Fibroblast of villous mesenchyme (primary cell): ENCODE results near the gene PRKCE. TPM values are rescaled to one million over a fixed set of nuclear protein-coding genes. Genes with fewer than 3 reads are reported as not detected.

ENCODE experiments used
- DNase-seq: peaks from one replicate; pipeline ENCODE4 v3.0.0-alpha.2; 2010; ENCODE audit warnings: low read depth
- H3K4me3 ChIP-seq: 2 replicates; pipeline ENCODE4 v1.5.1; 2011; ENCODE audit warnings: low read depth, mild to moderate bottlenecking, low read length
- CTCF ChIP-seq: IDR thresholded peaks from 2 replicates; pipeline ENCODE4 v1.5.1; 2012; ENCODE audit warnings: low read depth, mild to moderate bottlenecking, low read length; ENCODE audit not compliant: insufficient read depth
- total RNA-seq: library from RNA; depleted of rRNA; stranded (reverse); fragments of >200 nt; gene quantifications from 2 replicates; pipeline ENCODE4 v1.2.3, GENCODE V29; 2012

PRKCE gene
- total RNA-seq, 1 donor, result 27.2 TPM

- TF ChIP-seq CTCF, result no peak
- H3K4me3 ChIP-seq, result no peak overlapping the region
- DNase-seq, result no peak
These were observed 2.8 kb downstream of the PRKCE start for GRCh38 chr2:45654250-45654649.

- no peak for TF ChIP-seq CTCF
- DNase-seq, result no peak
- H3K4me3 ChIP-seq, result no peak overlapping the region
These were observed 10.4 kb downstream of the PRKCE start for GRCh38 chr2:45661828-45662227.

GRCh38 chr2:45664635-45665261, 13.3 kb downstream of the PRKCE start:
- TF ChIP-seq CTCF, result no peak
- no peak for DNase-seq
- no peak overlapping the region for H3K4me3 ChIP-seq

GRCh38 chr2:45668509-45668908, 17.0 kb downstream of the PRKCE start:
- DNase-seq, result no peak
- H3K4me3 ChIP-seq, result no peak overlapping the region
- no peak for TF ChIP-seq CTCF

GRCh38 chr2:45669032-45669486, 17.6 kb downstream of the PRKCE start:
- no peak overlapping the region for H3K4me3 ChIP-seq
- peak; percentile 88 for DNase-seq
- TF ChIP-seq CTCF, result no peak

- no peak overlapping the region for H3K4me3 ChIP-seq
- TF ChIP-seq CTCF, result no peak
- peak; percentile 38 for DNase-seq
These were observed 19.2 kb downstream of the PRKCE start for GRCh38 chr2:45670646-45671045.

GRCh38 chr2:45672138-45672537, 20.7 kb downstream of the PRKCE start:
- no peak for TF ChIP-seq CTCF
- no peak for DNase-seq
- H3K4me3 ChIP-seq, result no peak overlapping the region
